ENCODE measurements around the gene C1QL2.
A peak's percentile ranks its signal among the peaks of the same experiment; 100 is the strongest.

The C1QL2 gene

GRCh38 chr2:119154076-119154475 lies 4.5 kb downstream of the C1QL2 start:
- DNase-seq: no peak
- in situ Hi-C loops (cut with HindIII; ENCODE audit: low pct_ligation_motif_present, low pct_unique_long_range_greater_than_20kb, low sequenced_read_pairs): no loop called here

- in situ Hi-C loops (cut with HindIII; ENCODE audit: low pct_ligation_motif_present, low pct_unique_long_range_greater_than_20kb, low sequenced_read_pairs): no loop called here
- peak; percentile 76 for DNase-seq
Observed at GRCh38 chr2:119149611-119150010, 8.9 kb downstream of the C1QL2 start.

- DNase-seq: no peak
- in situ Hi-C loops (cut with HindIII; ENCODE audit: low pct_ligation_motif_present, low pct_unique_long_range_greater_than_20kb, low sequenced_read_pairs): no loop called here
Observed at GRCh38 chr2:119147776-119148715, 10.5 kb downstream of the C1QL2 start.

- in situ Hi-C loops (cut with HindIII; ENCODE audit: low pct_ligation_motif_present, low pct_unique_long_range_greater_than_20kb, low sequenced_read_pairs): no loop called here
- DNase-seq: no peak
Observed at GRCh38 chr2:119144806-119145205, 13.7 kb downstream of the C1QL2 start.

- DNase-seq: no peak
- in situ Hi-C loops (cut with HindIII; ENCODE audit: low pct_ligation_motif_present, low pct_unique_long_range_greater_than_20kb, low sequenced_read_pairs): no loop called here
Observed at GRCh38 chr2:119142824-119143223, 15.7 kb downstream of the C1QL2 start.

- peak; percentile 13 for DNase-seq
- in situ Hi-C loops (cut with HindIII; ENCODE audit: low pct_ligation_motif_present, low pct_unique_long_range_greater_than_20kb, low sequenced_read_pairs): no loop called here
Observed at GRCh38 chr2:119137502-119137901, 21.0 kb downstream of the C1QL2 start.

- in situ Hi-C loops (cut with HindIII; ENCODE audit: low pct_ligation_motif_present, low pct_unique_long_range_greater_than_20kb, low sequenced_read_pairs): no loop called here
- DNase-seq: no peak
Observed at GRCh38 chr2:119136872-119137271, 21.7 kb downstream of the C1QL2 start.

- in situ Hi-C loops (cut with HindIII; ENCODE audit: low pct_ligation_motif_present, low pct_unique_long_range_greater_than_20kb, low sequenced_read_pairs): no loop called here
- peak; percentile 36 for DNase-seq
Observed at GRCh38 chr2:119136093-119136492, 22.5 kb downstream of the C1QL2 start.

- no peak for DNase-seq
- in situ Hi-C loops (cut with HindIII; ENCODE audit: low pct_ligation_motif_present, low pct_unique_long_range_greater_than_20kb, low sequenced_read_pairs): no loop called here
Observed at GRCh38 chr2:119134775-119135174, 23.8 kb downstream of the C1QL2 start.

GRCh38 chr2:119126650-119127049 lies 31.9 kb downstream of the C1QL2 start:
- in situ Hi-C loops (cut with HindIII; ENCODE audit: low pct_ligation_motif_present, low pct_unique_long_range_greater_than_20kb, low sequenced_read_pairs): no loop called here
- peak; percentile 66 for DNase-seq

- in situ Hi-C loops (cut with HindIII; ENCODE audit: low pct_ligation_motif_present, low pct_unique_long_range_greater_than_20kb, low sequenced_read_pairs): no loop called here
- no peak for DNase-seq
Observed at GRCh38 chr2:119123389-119123788, 35.2 kb downstream of the C1QL2 start.

- in situ Hi-C loops (cut with HindIII; ENCODE audit: low pct_ligation_motif_present, low pct_unique_long_range_greater_than_20kb, low sequenced_read_pairs): no loop called here
Observed at GRCh38 chr2:119122663-119123062, 35.9 kb downstream of the C1QL2 start.

GRCh38 chr2:119119999-119120756 lies 38.4 kb downstream of the C1QL2 start:
- DNase-seq: no peak
- in situ Hi-C loops (cut with HindIII; ENCODE audit: low pct_ligation_motif_present, low pct_unique_long_range_greater_than_20kb, low sequenced_read_pairs): no loop called here

More at GRCh38 chr2:119122663-119123062, 35.9 kb downstream of the C1QL2 start:
- no peak for DNase-seq

- in situ Hi-C loops (cut with HindIII; ENCODE audit: low pct_ligation_motif_present, low pct_unique_long_range_greater_than_20kb, low sequenced_read_pairs): no loop called here
- no peak for DNase-seq
Observed at GRCh38 chr2:119119076-119119785, 39.3 kb downstream of the C1QL2 start.

- in situ Hi-C loops (cut with HindIII; ENCODE audit: low pct_ligation_motif_present, low pct_unique_long_range_greater_than_20kb, low sequenced_read_pairs): no loop called here
Observed at GRCh38 chr2:119117891-119118882, 40.4 kb downstream of the C1QL2 start.

GRCh38 chr2:119117408-119117807 lies 41.1 kb downstream of the C1QL2 start:
- no peak for DNase-seq
- in situ Hi-C loops (cut with HindIII; ENCODE audit: low pct_ligation_motif_present, low pct_unique_long_range_greater_than_20kb, low sequenced_read_pairs): no loop called here

More at GRCh38 chr2:119117891-119118882, 40.4 kb downstream of the C1QL2 start:
- DNase-seq: no peak

- in situ Hi-C loops (cut with HindIII; ENCODE audit: low pct_ligation_motif_present, low pct_unique_long_range_greater_than_20kb, low sequenced_read_pairs): no loop called here
- DNase-seq: no peak
Observed at GRCh38 chr2:119116411-119117295, 41.9 kb downstream of the C1QL2 start.
